Upper lobe of left lung (tissue), 4 donors: ENCODE results near the gene TM4SF1.

ENCODE experiments used
- POLR2AphosphoS5 ChIP-seq, 2 donors: sonication (generic); formaldehyde crosslinking; IDR thresholded peaks; one replicate each; pipeline ENCODE4 v1.5.1; 2017; ENCODE audit warnings: antibody characterized with exemption in 2 of 2
- TF ChIP-seq, protein P1 (sequence below), 6 experiments: fragments of 450-650 bp in 4 of 6; fragments of 200-600 bp in 2 of 6; sonication (generic) in 2 of 6; IDR thresholded peaks; one replicate each; pipeline ENCODE4 v1.5.1; 2016 to 2019; ENCODE audit warnings: antibody characterized with exemption in 6 of 6

DNA sequence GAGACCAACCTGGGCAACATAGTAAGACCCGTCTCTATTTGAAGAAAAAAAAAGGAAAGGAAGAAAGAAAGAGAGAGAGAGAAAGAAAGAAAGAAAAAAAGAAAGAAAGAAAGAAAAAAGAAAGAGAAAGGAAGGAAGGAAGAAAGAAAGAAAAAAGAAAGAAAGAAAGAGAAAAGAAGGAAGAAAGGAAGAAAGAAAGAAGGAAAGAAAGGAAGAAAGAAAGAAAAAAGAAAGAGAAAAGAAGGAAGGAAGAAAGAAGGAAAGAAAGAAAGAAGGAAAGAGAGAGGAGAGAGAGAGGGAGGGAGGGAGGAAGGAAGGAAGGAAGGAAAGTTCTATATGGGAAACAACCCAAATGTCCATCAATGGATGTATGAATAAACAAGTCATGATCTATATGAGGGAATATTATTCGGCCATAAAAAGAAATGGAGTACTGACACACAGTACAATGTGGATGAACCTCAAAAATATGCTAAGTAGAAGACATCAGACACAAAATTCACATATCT is 28.8 kb upstream of the TM4SF1 start:
- TF ChIP-seq, protein P1, sequence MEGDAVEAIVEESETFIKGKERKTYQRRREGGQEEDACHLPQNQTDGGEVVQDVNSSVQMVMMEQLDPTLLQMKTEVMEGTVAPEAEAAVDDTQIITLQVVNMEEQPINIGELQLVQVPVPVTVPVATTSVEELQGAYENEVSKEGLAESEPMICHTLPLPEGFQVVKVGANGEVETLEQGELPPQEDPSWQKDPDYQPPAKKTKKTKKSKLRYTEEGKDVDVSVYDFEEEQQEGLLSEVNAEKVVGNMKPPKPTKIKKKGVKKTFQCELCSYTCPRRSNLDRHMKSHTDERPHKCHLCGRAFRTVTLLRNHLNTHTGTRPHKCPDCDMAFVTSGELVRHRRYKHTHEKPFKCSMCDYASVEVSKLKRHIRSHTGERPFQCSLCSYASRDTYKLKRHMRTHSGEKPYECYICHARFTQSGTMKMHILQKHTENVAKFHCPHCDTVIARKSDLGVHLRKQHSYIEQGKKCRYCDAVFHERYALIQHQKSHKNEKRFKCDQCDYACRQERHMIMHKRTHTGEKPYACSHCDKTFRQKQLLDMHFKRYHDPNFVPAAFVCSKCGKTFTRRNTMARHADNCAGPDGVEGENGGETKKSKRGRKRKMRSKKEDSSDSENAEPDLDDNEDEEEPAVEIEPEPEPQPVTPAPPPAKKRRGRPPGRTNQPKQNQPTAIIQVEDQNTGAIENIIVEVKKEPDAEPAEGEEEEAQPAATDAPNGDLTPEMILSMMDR (IDR thresholded peaks at IDR 0.05) = no peak
- TF ChIP-seq POLR2AphosphoS5 (IDR thresholded peaks at IDR 0.05) = no peak
